NCI-H345 treated with DMSO at 0.1 percent for 48 hours (cell line): ENCODE measurements around the gene ZNF157.
A peak's percentile ranks its signal among the peaks of the same experiment; 100 is the strongest.
"Not testable (repeated sequence)": the region's sequence is repeated elsewhere in the genome, so short reads cannot be mapped to it uniquely, and the experiment has no call there.

Experiments
- DNase-seq: peaks from one replicate; lab custom pipeline; 2025; ENCODE audit not compliant: unreplicated experiment; lab: John Stamatoyannopoulos, UW

The ZNF157 gene

GRCh38 chrX:47370278-47370677, at the start of gene ZNF157:
Gene ZNF157, plus strand, starts transcription at chrX:47370578. Its CDS starts 91 bp downstream, at chrX:47370669.
- DNase-seq, result no peak

- no peak for DNase-seq
Observed at GRCh38 chrX:47321386-47321785, 49.0 kb upstream of the ZNF157 start.

- DNase-seq, result no peak
Observed at GRCh38 chrX:47321823-47322371, 48.5 kb upstream of the ZNF157 start.

GRCh38 chrX:47327902-47328301, 42.5 kb upstream of the ZNF157 start:
- no peak for DNase-seq

- not testable (repeated sequence) for DNase-seq
Observed at GRCh38 chrX:47332729-47333128, 37.6 kb upstream of the ZNF157 start.

GRCh38 chrX:47351706-47352105, 18.7 kb upstream of the ZNF157 start:
- no peak for DNase-seq

- DNase-seq, result no peak
Observed at GRCh38 chrX:47358387-47359065, 11.9 kb upstream of the ZNF157 start.

- no peak for DNase-seq
Observed at GRCh38 chrX:47360423-47361179, 9.8 kb upstream of the ZNF157 start.

- peak; percentile 63 for DNase-seq
Observed at GRCh38 chrX:47361538-47362511, 8.6 kb upstream of the ZNF157 start.

- DNase-seq, result peak; percentile 84
Observed at GRCh38 chrX:47366041-47366722, 4.2 kb upstream of the ZNF157 start.

- no peak for DNase-seq
Observed at GRCh38 chrX:47373198-47373597, 2.8 kb downstream of the ZNF157 start.

- no peak for DNase-seq
Observed at GRCh38 chrX:47380268-47380667, 9.9 kb downstream of the ZNF157 start.

GRCh38 chrX:47380837-47381236, 10.5 kb downstream of the ZNF157 start:
- not testable (repeated sequence) for DNase-seq

GRCh38 chrX:47384502-47384901, 14.1 kb downstream of the ZNF157 start:
- peak; percentile 68 for DNase-seq

- no peak for DNase-seq
Observed at GRCh38 chrX:47390780-47391179, 20.4 kb downstream of the ZNF157 start.

GRCh38 chrX:47413179-47413594, 42.8 kb downstream of the ZNF157 start:
- DNase-seq, result no peak

- DNase-seq, result no peak
Observed at GRCh38 chrX:47420265-47420664, 49.9 kb downstream of the ZNF157 start.

GRCh38 chrX:47420962-47421361, 50.6 kb downstream of the ZNF157 start:
- DNase-seq, result no peak

- DNase-seq, result no peak
Observed at GRCh38 chrX:47422444-47422843, 52.1 kb downstream of the ZNF157 start.

- DNase-seq, result no peak
Observed at GRCh38 chrX:47430925-47431324, 60.5 kb downstream of the ZNF157 start.
